ENCODE measurements around the gene DPP6. TPM values are rescaled to one million over a fixed set of nuclear protein-coding genes. Genes with fewer than 3 reads are reported as not detected.
A peak's percentile ranks its signal among the peaks of the same experiment; 100 is the strongest.

DPP6 gene
- total RNA-seq, 1 donor from 2014 or later: 0.39 TPM

- TF ChIP-seq EZH2 (IDR thresholded peaks at IDR 0.05): no peak
- TF ChIP-seq EZH2phosphoT487 (IDR thresholded peaks at IDR 0.05): no peak
- H3K4me1 ChIP-seq: peaks cover 6% of the 10 kb centered on the region
- H3K27me3 ChIP-seq: no peaks in the 10 kb centered on the region
- H3K27ac Mint-ChIP-seq: no peak overlapping the region
- H2AFZ ChIP-seq (replicated peaks): no peak overlapping the region
- no peaks in the 10 kb centered on the region for H3K9me3 Mint-ChIP-seq
- H4K20me1 ChIP-seq (ENCODE audit: low read depth): no peaks in the 10 kb centered on the region
- no peaks in the 10 kb centered on the region for H3K9me3 ChIP-seq (ENCODE audit: low read depth)
- H3K27ac ChIP-seq: no peak overlapping the region
- no peak for DNase-seq (ENCODE audit: low spot score)
- H3K4me3 Mint-ChIP-seq: no peak overlapping the region
- H3K36me3 Mint-ChIP-seq: no peaks in the 10 kb centered on the region
- no peaks in the 10 kb centered on the region for H3K79me2 ChIP-seq (ENCODE audit: low read depth)
- H3K4me3 ChIP-seq: no peak overlapping the region
- H3K4me2 ChIP-seq: no peak overlapping the region
- H3K36me3 ChIP-seq: no peaks in the 10 kb centered on the region
- no peaks in the 10 kb centered on the region for H3F3A ChIP-seq (ENCODE audit: low read depth)
- H3K27me3 Mint-ChIP-seq (ENCODE audit: insufficient read depth, low read depth): no peaks in the 10 kb centered on the region
- H3K4me1 Mint-ChIP-seq: no peaks in the 10 kb centered on the region
- no peak overlapping the region for H3K9ac ChIP-seq
Observed at GRCh38 chr7:154750353-154750801, 698.2 kb downstream of the DPP6 start.

- Histone ChIP-seq H2AFZ (replicated peaks) (no peak overlapping the region), H3K9ac (no peak overlapping the region), H3K27ac (no peak overlapping the region), H4K20me1 (ENCODE audit: low read depth) (no peaks in the 10 kb centered on the region), H3K4me2 (no peak overlapping the region), H3K36me3 (no peaks in the 10 kb centered on the region), H3K4me3 (no peak overlapping the region), H3K4me1 (peaks cover 6% of the 10 kb centered on the region), H3K79me2 (ENCODE audit: low read depth) (no peaks in the 10 kb centered on the region), H3F3A (ENCODE audit: low read depth) (no peaks in the 10 kb centered on the region), H3K27me3 (no peaks in the 10 kb centered on the region), H3K9me3 (ENCODE audit: low read depth) (no peaks in the 10 kb centered on the region)
- TF ChIP-seq EZH2 (IDR thresholded peaks at IDR 0.05) (no peak), CTCF (IDR thresholded peaks at IDR 0.05) (no peak), EZH2phosphoT487 (IDR thresholded peaks at IDR 0.05) (no peak)
- DNase-seq (ENCODE audit: low spot score): no peak
- no peaks in the 10 kb centered on the region for H3K9me3 Mint-ChIP-seq
- no peaks in the 10 kb centered on the region for H3K4me1 Mint-ChIP-seq
- no peak overlapping the region for H3K4me3 Mint-ChIP-seq
- H3K27ac Mint-ChIP-seq: no peak overlapping the region
- H3K27me3 Mint-ChIP-seq (ENCODE audit: insufficient read depth, low read depth): peaks cover 9% of the 10 kb centered on the region
- no peaks in the 10 kb centered on the region for H3K36me3 Mint-ChIP-seq
Observed at GRCh38 chr7:154753226-154753625, 701.0 kb downstream of the DPP6 start.

- H3K36me3 ChIP-seq: no peaks in the 10 kb centered on the region
- H3K36me3 Mint-ChIP-seq: no peaks in the 10 kb centered on the region
- H3K27ac Mint-ChIP-seq: no peak overlapping the region
- H3K27me3 Mint-ChIP-seq (ENCODE audit: insufficient read depth, low read depth): peaks cover 17% of the 10 kb centered on the region
- no peak overlapping the region for H3K9ac ChIP-seq
- no peak overlapping the region for H3K4me3 ChIP-seq
- H3K4me3 Mint-ChIP-seq: no peak overlapping the region
- H3K4me1 ChIP-seq: peaks cover 6% of the 10 kb centered on the region
- TF ChIP-seq EZH2 (IDR thresholded peaks at IDR 0.05) (no peak), EZH2phosphoT487 (IDR thresholded peaks at IDR 0.05) (no peak), CTCF (IDR thresholded peaks at IDR 0.05) (no peak)
- H3K27ac ChIP-seq: no peak overlapping the region
- no peaks in the 10 kb centered on the region for H3F3A ChIP-seq (ENCODE audit: low read depth)
- H2AFZ ChIP-seq (replicated peaks): no peak overlapping the region
- H3K27me3 ChIP-seq: no peaks in the 10 kb centered on the region
- no peaks in the 10 kb centered on the region for H4K20me1 ChIP-seq (ENCODE audit: low read depth)
- no peaks in the 10 kb centered on the region for H3K79me2 ChIP-seq (ENCODE audit: low read depth)
- H3K9me3 Mint-ChIP-seq: peaks cover 3% of the 10 kb centered on the region
- H3K4me2 ChIP-seq: no peak overlapping the region
- no peaks in the 10 kb centered on the region for H3K9me3 ChIP-seq (ENCODE audit: low read depth)
- no peaks in the 10 kb centered on the region for H3K4me1 Mint-ChIP-seq
- no peak for DNase-seq (ENCODE audit: low spot score)
Observed at GRCh38 chr7:154757756-154758155, 705.6 kb downstream of the DPP6 start.

- no peaks in the 10 kb centered on the region for H4K20me1 ChIP-seq (ENCODE audit: low read depth)
- H3K4me1 ChIP-seq: peaks cover under 1% of the 10 kb centered on the region
- no peaks in the 10 kb centered on the region for H3K79me2 ChIP-seq (ENCODE audit: low read depth)
- H2AFZ ChIP-seq (replicated peaks): no peak overlapping the region
- H3F3A ChIP-seq (ENCODE audit: low read depth): no peaks in the 10 kb centered on the region
- H3K36me3 Mint-ChIP-seq: no peaks in the 10 kb centered on the region
- H3K27me3 ChIP-seq: no peaks in the 10 kb centered on the region
- no peaks in the 10 kb centered on the region for H3K4me1 Mint-ChIP-seq
- no peaks in the 10 kb centered on the region for H3K9me3 ChIP-seq (ENCODE audit: low read depth)
- H3K4me2 ChIP-seq: no peak overlapping the region
- H3K9ac ChIP-seq: no peak overlapping the region
- peaks cover 3% of the 10 kb centered on the region for H3K9me3 Mint-ChIP-seq
- no peak overlapping the region for H3K27ac ChIP-seq
- H3K36me3 ChIP-seq: no peaks in the 10 kb centered on the region
- H3K4me3 ChIP-seq: no peak overlapping the region
- TF ChIP-seq EZH2phosphoT487 (IDR thresholded peaks at IDR 0.05): no peak
- TF ChIP-seq CTCF (IDR thresholded peaks at IDR 0.05): peak; percentile 16
- no peak overlapping the region for H3K27ac Mint-ChIP-seq
- DNase-seq (ENCODE audit: low spot score): no peak
- peaks cover 17% of the 10 kb centered on the region for H3K27me3 Mint-ChIP-seq (ENCODE audit: insufficient read depth, low read depth)
- H3K4me3 Mint-ChIP-seq: no peak overlapping the region
Observed at GRCh38 chr7:154759989-154760388, 707.8 kb downstream of the DPP6 start.

Data from neural progenitor cell (in vitro differentiated cells).